ENCODE results near the gene TRAPPC6A. TPM values are rescaled to one million over a fixed set of nuclear protein-coding genes. Genes with fewer than 3 reads are reported as not detected.

The TRAPPC6A gene
- total RNA-seq, 1 experiment from 2014 or later = 4.3 TPM

Other genes with a start within 250 kb of the TRAPPC6A start
- gene APOC4, start 236.0 kb downstream of the TRAPPC6A start, total RNA-seq (2014; rRNA removed; shearing (Covaris generic)) = not detected in 2 replicates
- gene APOC2, start 232.2 kb downstream of the TRAPPC6A start, total RNA-seq (2014; rRNA removed; shearing (Covaris generic)) = not detected in 2 replicates
- 12.9 and 17.3 TPM in 2 replicates for gene CLPTM1, start 222.9 kb downstream of the TRAPPC6A start, total RNA-seq (2014; rRNA removed; shearing (Covaris generic))
- 15.5 and 25.3 TPM in 2 replicates for gene RELB, start 176.8 kb downstream of the TRAPPC6A start, total RNA-seq (2014; rRNA removed; shearing (Covaris generic))
- gene CLASRP, start 139.2 kb downstream of the TRAPPC6A start, total RNA-seq (2014; rRNA removed; shearing (Covaris generic)) = 61.6 and 80.7 TPM in 2 replicates
- 0.06 TPM in 1 of 2 replicates, not detected in the other for gene ZNF296, start 101.8 kb downstream of the TRAPPC6A start, total RNA-seq (2014; rRNA removed; shearing (Covaris generic))
- gene GEMIN7, start 99.0 kb downstream of the TRAPPC6A start, total RNA-seq (2014; rRNA removed; shearing (Covaris generic)) = 43.3 and 70.7 TPM in 2 replicates
- gene PPP1R37, start 85.1 kb downstream of the TRAPPC6A start, total RNA-seq (2014; rRNA removed; shearing (Covaris generic)) = 18.1 and 30.6 TPM in 2 replicates
- gene NKPD1, start 17.3 kb downstream of the TRAPPC6A start, total RNA-seq (2014; rRNA removed; shearing (Covaris generic)) = 0.11 and 1.4 TPM in 2 replicates
- 3.9 and 6.9 TPM in 2 replicates for gene BLOC1S3, start 547 bp upstream of the TRAPPC6A start, total RNA-seq (2014; rRNA removed; shearing (Covaris generic))
- 0.17 and 0.39 TPM in 2 replicates for gene EXOC3L2, start 67.2 kb upstream of the TRAPPC6A start, total RNA-seq (2014; rRNA removed; shearing (Covaris generic))
- 2.5 and 8.1 TPM in 2 replicates for gene MARK4, start 73.0 kb upstream of the TRAPPC6A start, total RNA-seq (2014; rRNA removed; shearing (Covaris generic))
- gene CKM, start 144.6 kb upstream of the TRAPPC6A start, total RNA-seq (2014; rRNA removed; shearing (Covaris generic)) = 0.06 TPM in 1 of 2 replicates, not detected in the other
- gene KLC3, start 162.5 kb upstream of the TRAPPC6A start, total RNA-seq (2014; rRNA removed; shearing (Covaris generic)) = 1.3 and 3.8 TPM in 2 replicates
- 12.6 and 16.9 TPM in 2 replicates for gene ERCC2, start 192.3 kb upstream of the TRAPPC6A start, total RNA-seq (2014; rRNA removed; shearing (Covaris generic))
- gene PPP1R13L, start 226.8 kb upstream of the TRAPPC6A start, total RNA-seq (2014; rRNA removed; shearing (Covaris generic)) = 3.7 and 13.4 TPM in 2 replicates
- 24.7 and 32.1 TPM in 2 replicates for gene POLR1G, start 228.4 kb upstream of the TRAPPC6A start, total RNA-seq (2014; rRNA removed; shearing (Covaris generic))
- 121 and 154 TPM in 2 replicates for gene ERCC1, start 245.7 kb upstream of the TRAPPC6A start, total RNA-seq (2014; rRNA removed; shearing (Covaris generic))

Measured in Daoy (cell line).